NCI-H460 (cell line): ENCODE data around the gene PTPRM. TPM values are rescaled to one million over a fixed set of nuclear protein-coding genes. Genes with fewer than 3 reads are reported as not detected.

ENCODE experiments used
- DNase-seq: peaks from one replicate; pipeline ENCODE4 v3.0.0-alpha.2; 2016; ENCODE audit warnings: low read depth; ENCODE audit errors: extremely low read depth
- total RNA-seq: library from RNA; depleted of rRNA; stranded (reverse); fragments of >200 nt; shearing (Covaris generic); gene quantifications from 2 replicates; pipeline ENCODE4 v1.2.3, GENCODE V29; 2014

The PTPRM gene
- total RNA-seq, 1 experiment from 2014 or later: 129 TPM

GRCh38 chr18:8361941-8362471 is 794.9 kb downstream of the PTPRM start:
- DNase-seq: no peak

- DNase-seq: no peak
These were observed 795.7 kb downstream of the PTPRM start for GRCh38 chr18:8362863-8363262.

GRCh38 chr18:8364385-8364784 is 797.3 kb downstream of the PTPRM start:
- no peak for DNase-seq

GRCh38 chr18:8365006-8365405 is 797.9 kb downstream of the PTPRM start:
- DNase-seq: no peak

- no peak for DNase-seq
These were observed 798.4 kb downstream of the PTPRM start for GRCh38 chr18:8365528-8365927.

- DNase-seq: no peak
These were observed 799.0 kb downstream of the PTPRM start for GRCh38 chr18:8366070-8366469.

GRCh38 chr18:8366656-8367055 is 799.5 kb downstream of the PTPRM start:
- no peak for DNase-seq

- DNase-seq: no peak
These were observed 800.3 kb downstream of the PTPRM start for GRCh38 chr18:8367217-8367988.

- DNase-seq: no peak
These were observed 801.5 kb downstream of the PTPRM start for GRCh38 chr18:8368512-8369217.

- no peak for DNase-seq
These were observed 806.4 kb downstream of the PTPRM start for GRCh38 chr18:8373486-8373885.

GRCh38 chr18:8374676-8375075 is 807.6 kb downstream of the PTPRM start:
- DNase-seq: no peak

- no peak for DNase-seq
These were observed 808.1 kb downstream of the PTPRM start for GRCh38 chr18:8375249-8375648.

- no peak for DNase-seq
These were observed 809.0 kb downstream of the PTPRM start for GRCh38 chr18:8376113-8376512.

GRCh38 chr18:8379187-8379941 is 812.2 kb downstream of the PTPRM start:
- DNase-seq: no peak

GRCh38 chr18:8380006-8380405 is 812.9 kb downstream of the PTPRM start:
- no peak for DNase-seq

- no peak for DNase-seq
These were observed 813.8 kb downstream of the PTPRM start for GRCh38 chr18:8380926-8381325.

- no peak for DNase-seq
These were observed 814.8 kb downstream of the PTPRM start for GRCh38 chr18:8381821-8382459.

- DNase-seq: no peak
These were observed 818.3 kb downstream of the PTPRM start for GRCh38 chr18:8385400-8385799.

GRCh38 chr18:8386669-8387380 is 819.7 kb downstream of the PTPRM start:
- no peak for DNase-seq
